ENCODE results near the gene RPS6KL1.

RPS6KL1 gene

GRCh38 chr14:74856366-74856765, 66.7 kb downstream of the RPS6KL1 start:
- DNase-seq (ENCODE audit: low spot score) = no peak

- DNase-seq (ENCODE audit: low spot score) = no peak
Measured at GRCh38 chr14:74855945-74856344, 67.1 kb downstream of the RPS6KL1 start.

GRCh38 chr14:74855021-74855420, 68.0 kb downstream of the RPS6KL1 start:
- DNase-seq (ENCODE audit: low spot score) = no peak
